Measurements from ENCODE around the gene WDR1. TPM values are rescaled to one million over a fixed set of nuclear protein-coding genes. Genes with fewer than 3 reads are reported as not detected.

The WDR1 gene
- total RNA-seq, 1 experiment from 2014 or later, result 223 TPM

GRCh38 chr4:10032625-10033024 is 84.0 kb downstream of the WDR1 start:
- no peak overlapping the region for H3K9ac ChIP-seq (ENCODE audit: low read length)
- no peak overlapping the region for H2AFZ ChIP-seq (ENCODE audit: low read depth, low read length, poor library complexity, severe bottlenecking)
- ChIA-PET CTCF (interaction anchor here (1.3 kb wide), 1 partner anchor 15 kb away, joined by 3 read pairs; no protein-coding TSS in a partner anchor), POLR2A (no interaction called here), RAD21 (ENCODE audit: low non-redundant PET in 1 of 2, low total read pairs in 2 of 2, uncharacterized antibody in 2 of 2, unreplicated experiment in 2 of 2) (no interaction called here)
- TF ChIP-seq CTCF (IDR thresholded peaks at IDR 0.05 in 2 of 3, conservative IDR thresholded peaks at IDR 0.05 in 1 of 3; ENCODE audit: borderline replicate concordance in 1 of 3, insufficient read depth in 1 of 3, low read depth in 2 of 3, low read length in 2 of 3), result no peak
- TF ChIP-seq EZH2phosphoT487 (IDR thresholded peaks at IDR 0.05; ENCODE audit: borderline replicate concordance), result no peak
- peak; percentile 45; the same call in 1 of the 2 replicates for TF ChIP-seq CEBPB (IDR thresholded peaks at IDR 0.05; ENCODE audit: low read depth)
- no peak for TF ChIP-seq TCF7L2 (IDR thresholded peaks at IDR 0.05; ENCODE audit: borderline replicate concordance, extremely low read depth, insufficient read depth, insufficient read length)
- H3K9me2 ChIP-seq (ENCODE audit: insufficient read depth), result no peaks in the 10 kb centered on the region
- no peaks in the 10 kb centered on the region for H3K79me2 ChIP-seq (ENCODE audit: insufficient read depth, low read length)
- H4K20me1 ChIP-seq (ENCODE audit: insufficient read depth), result no peaks in the 10 kb centered on the region
- peak overlapping the region; percentile 37 for H3K4me2 ChIP-seq (ENCODE audit: low read length)
- no peak overlapping the region for H3K27ac ChIP-seq (ENCODE audit: low read depth, low read length)
- ATAC-seq (peak; percentile 48; the same call in 1 of the 2 replicates), DNase-seq (ENCODE audit: low read depth, low spot score) (peak; percentile 13)
- no peak overlapping the region for H3K4me3 ChIP-seq (replicated peaks in 1 of 2; ENCODE audit: low read depth in 1 of 2, low read length in 2 of 2)
- H3K27me3 ChIP-seq (ENCODE audit: insufficient read depth, low read length), result no peaks in the 10 kb centered on the region
- BruUV-seq (replicated peaks), result no TSS peak
- intact Hi-C loops (cut with micrococcal nuclease), result no loop called here
- H3K4me1 ChIP-seq (ENCODE audit: control insufficient read depth in 1 of 2, insufficient read depth in 2 of 2, low read length in 2 of 2), result peaks cover 12 to 29% of the 10 kb centered on the region in 2 experiments
- H3K36me3 ChIP-seq (ENCODE audit: control insufficient read depth in 1 of 2, insufficient read depth in 2 of 2, low read length in 2 of 2), result no peaks in the 10 kb centered on the region
- H3K9me3 ChIP-seq (ENCODE audit: control insufficient read depth in 1 of 2, insufficient read depth in 1 of 2, low read depth in 1 of 2, low read length in 2 of 2), result no peaks in the 10 kb centered on the region

- no peaks in the 10 kb centered on the region for H3K9me2 ChIP-seq (ENCODE audit: insufficient read depth)
- BruUV-seq (replicated peaks), result no TSS peak
- no peaks in the 10 kb centered on the region for H3K9me3 ChIP-seq (ENCODE audit: control insufficient read depth in 1 of 2, insufficient read depth in 1 of 2, low read depth in 1 of 2, low read length in 2 of 2)
- intact Hi-C loops (cut with micrococcal nuclease), result no loop called here
- H3K4me3 ChIP-seq (replicated peaks in 1 of 2; ENCODE audit: low read depth in 1 of 2, low read length in 2 of 2), result no peak overlapping the region
- ATAC-seq (0 out of 2 replicates have a peak, but pooled peaks have one; percentile 7), DNase-seq (ENCODE audit: low read depth, low spot score) (no peak)
- no peak overlapping the region for H3K27ac ChIP-seq (ENCODE audit: low read depth, low read length)
- no peak overlapping the region for H3K9ac ChIP-seq (ENCODE audit: low read length)
- no peaks in the 10 kb centered on the region for H3K36me3 ChIP-seq (ENCODE audit: control insufficient read depth in 1 of 2, insufficient read depth in 2 of 2, low read length in 2 of 2)
- no peaks in the 10 kb centered on the region for H3K27me3 ChIP-seq (ENCODE audit: insufficient read depth, low read length)
- POLR2A ChIA-PET, result no interaction called here
- CTCF ChIA-PET, result interaction anchor here (1.3 kb wide), 1 partner anchor 14 kb away, joined by 3 read pairs; no protein-coding TSS in a partner anchor
- RAD21 ChIA-PET (ENCODE audit: low non-redundant PET in 1 of 2, low total read pairs in 2 of 2, uncharacterized antibody in 2 of 2, unreplicated experiment in 2 of 2), result no interaction called here
- peaks cover 12 to 29% of the 10 kb centered on the region in 2 experiments for H3K4me1 ChIP-seq (ENCODE audit: control insufficient read depth in 1 of 2, insufficient read depth in 2 of 2, low read length in 2 of 2)
- no peaks in the 10 kb centered on the region for H4K20me1 ChIP-seq (ENCODE audit: insufficient read depth)
- no peak overlapping the region for H2AFZ ChIP-seq (ENCODE audit: low read depth, low read length, poor library complexity, severe bottlenecking)
- H3K79me2 ChIP-seq (ENCODE audit: insufficient read depth, low read length), result no peaks in the 10 kb centered on the region
- peak overlapping the region; percentile 37 for H3K4me2 ChIP-seq (ENCODE audit: low read length)
- TF ChIP-seq ZBTB33 (IDR thresholded peaks at IDR 0.05; ENCODE audit: extremely low read depth, insufficient replicate concordance, low read length) (no peak), JUND (IDR thresholded peaks at IDR 0.05) (no peak), FOSL1 (IDR thresholded peaks at IDR 0.05; ENCODE audit: low read depth) (no peak), ATF3 (IDR thresholded peaks at IDR 0.05) (no peak), CTCF (IDR thresholded peaks at IDR 0.05 in 2 of 3, conservative IDR thresholded peaks at IDR 0.05 in 1 of 3; ENCODE audit: borderline replicate concordance in 1 of 3, insufficient read depth in 1 of 3, low read depth in 2 of 3, low read length in 2 of 3) (no peak), ZFX (IDR thresholded peaks at IDR 0.05) (no peak), EZH2phosphoT487 (IDR thresholded peaks at IDR 0.05; ENCODE audit: borderline replicate concordance) (no peak)
Observed at GRCh38 chr4:10031668-10032590, 84.7 kb downstream of the WDR1 start.
